ENCODE results near the gene PGAP6.
"Not testable (repeated sequence)": the region's sequence is repeated elsewhere in the genome, so short reads cannot be mapped to it uniquely, and the experiment has no call there.

Gene PGAP6

DNA sequence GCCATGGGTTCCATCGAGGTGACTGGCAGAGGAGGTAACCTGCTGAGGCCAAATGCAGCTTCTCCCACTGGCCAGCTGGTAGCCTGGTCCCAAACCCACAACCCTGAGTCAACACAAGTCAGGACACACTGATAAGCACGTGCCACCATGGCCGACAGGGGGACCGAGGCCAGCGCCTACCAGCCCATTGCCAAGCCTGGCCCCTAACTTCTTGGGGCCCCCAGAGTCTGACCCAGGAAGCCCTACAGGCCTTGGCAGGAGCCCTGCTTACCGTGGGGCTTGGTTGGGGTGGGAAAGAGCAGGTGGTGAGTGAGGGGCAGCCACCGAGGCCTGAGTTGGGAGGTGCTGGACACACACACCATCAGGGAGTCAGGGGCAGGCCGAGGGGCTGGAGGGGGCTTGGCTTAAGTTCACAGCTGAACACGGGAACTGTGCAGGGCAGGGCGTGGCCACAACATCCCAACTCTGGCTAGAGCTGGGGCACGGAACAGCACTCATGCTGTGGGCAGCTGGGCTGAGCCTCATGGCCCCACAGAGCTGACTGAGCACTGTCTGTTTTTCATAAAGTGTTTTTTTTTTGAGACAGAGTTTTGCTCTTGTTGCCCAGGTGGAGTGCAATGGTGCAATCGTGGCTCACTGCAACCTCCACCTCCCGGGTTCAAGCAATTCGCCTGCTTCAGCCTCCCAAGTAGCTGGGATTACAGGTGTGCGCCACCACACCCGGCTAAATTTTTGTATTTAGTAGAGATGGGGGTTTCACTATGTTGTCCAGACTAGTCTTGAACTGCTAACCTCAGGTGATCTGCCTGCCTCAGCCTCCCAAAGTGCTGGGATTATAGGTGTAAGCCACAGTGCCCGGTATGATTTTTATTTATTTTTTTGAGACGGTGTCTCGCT is 16.9 kb downstream of the PGAP6 start:
- H3K9me3 ChIP-seq (ENCODE audit: control insufficient read depth, low read length) = no peaks in the 10 kb centered on the region
- peaks cover 20% of the 10 kb centered on the region for H3K4me1 ChIP-seq (ENCODE audit: control insufficient read depth, insufficient read depth, low read length)
- no peak overlapping the region for H3K4me3 ChIP-seq (ENCODE audit: low read length)
- no peak overlapping the region for H3K9ac ChIP-seq (ENCODE audit: low read length)
- peaks cover 24% of the 10 kb centered on the region for H3K27me3 ChIP-seq (ENCODE audit: control insufficient read depth, insufficient read depth, low read length)
- H3K36me3 ChIP-seq (ENCODE audit: control insufficient read depth, insufficient read depth, low read length) = peaks cover 11% of the 10 kb centered on the region

DNA sequence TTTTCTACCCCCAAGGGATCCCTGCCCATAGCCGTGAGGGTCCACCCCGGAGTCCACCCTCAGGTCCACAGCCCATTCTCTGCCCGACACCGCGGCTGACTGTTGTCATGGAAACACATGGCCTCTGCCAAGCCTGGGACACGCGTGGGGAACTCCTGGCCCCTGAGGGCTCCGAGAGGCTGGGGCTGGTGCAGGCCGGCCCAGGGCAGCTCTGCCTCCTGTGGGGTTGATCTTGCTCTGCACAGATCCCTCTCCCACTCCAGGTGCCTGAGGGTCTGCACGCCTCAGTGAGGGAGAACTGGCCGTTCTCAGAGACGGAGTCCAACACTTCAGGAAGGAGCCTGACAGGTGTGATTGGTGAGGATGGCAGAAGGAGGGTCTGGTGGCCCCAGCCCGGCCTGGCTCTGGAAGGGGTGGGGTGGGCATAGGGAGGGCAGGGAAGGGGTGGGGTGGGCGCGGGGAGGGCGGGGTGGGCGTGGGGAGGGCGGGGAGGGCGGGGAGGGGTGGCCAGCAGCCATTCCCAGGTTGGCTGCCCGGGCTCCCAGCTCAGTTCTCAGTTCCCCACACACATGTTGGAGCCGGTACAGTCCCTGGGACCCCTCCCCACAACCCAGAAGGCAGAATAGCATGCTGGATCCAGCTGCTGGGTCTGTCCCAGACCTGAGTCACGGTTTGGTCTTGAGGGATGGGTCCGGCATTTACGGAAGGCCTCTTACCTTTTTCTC is 17.9 kb downstream of the PGAP6 start:
- Histone ChIP-seq H3K36me3 (ENCODE audit: control insufficient read depth, insufficient read depth, low read length) (peaks cover 7% of the 10 kb centered on the region), H3K4me3 (ENCODE audit: low read length) (no peak overlapping the region), H3K9ac (ENCODE audit: low read length) (no peak overlapping the region), H3K27me3 (ENCODE audit: control insufficient read depth, insufficient read depth, low read length) (peaks cover 24% of the 10 kb centered on the region), H3K9me3 (ENCODE audit: control insufficient read depth, low read length) (no peaks in the 10 kb centered on the region), H3K4me1 (ENCODE audit: control insufficient read depth, insufficient read depth, low read length) (peaks cover 13% of the 10 kb centered on the region)

DNA sequence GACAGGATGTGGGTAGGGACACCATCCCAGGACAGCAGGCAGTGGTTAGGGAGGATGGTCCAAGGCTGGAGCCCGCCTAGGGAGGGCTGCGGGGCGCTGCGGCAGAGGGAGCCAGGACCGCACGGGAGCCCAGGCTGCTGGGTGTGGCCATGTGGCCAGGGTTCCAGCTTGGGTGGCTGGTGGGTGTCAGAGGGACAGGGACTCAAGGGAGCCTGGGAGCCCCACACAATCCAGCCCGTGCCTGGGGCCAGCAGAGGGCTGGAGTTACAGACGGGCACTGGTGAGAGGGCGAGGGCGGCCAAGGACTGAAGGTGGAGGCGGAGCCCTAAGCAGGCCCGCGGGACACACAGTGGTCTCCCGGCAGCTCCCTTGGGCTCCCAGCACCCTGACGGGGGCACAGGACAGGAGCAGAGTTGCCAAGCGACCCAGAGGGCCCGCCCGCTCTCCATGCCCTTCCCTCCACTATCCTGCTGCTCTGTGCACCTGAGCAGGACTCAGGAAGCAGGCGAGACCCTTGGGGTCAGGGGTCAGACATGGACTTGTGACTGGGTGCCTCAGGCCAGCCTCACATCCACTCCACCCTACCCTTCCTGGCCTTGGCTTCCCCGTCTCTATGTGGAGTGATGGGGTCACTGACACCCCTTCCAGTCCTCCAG is 18.5 kb downstream of the PGAP6 start:
- H3K4me3 ChIP-seq (ENCODE audit: low read length) = no peak overlapping the region
- no peak overlapping the region for H3K9ac ChIP-seq (ENCODE audit: low read length)
- H3K4me1 ChIP-seq (ENCODE audit: control insufficient read depth, insufficient read depth, low read length) = peaks cover 13% of the 10 kb centered on the region
- H3K36me3 ChIP-seq (ENCODE audit: control insufficient read depth, insufficient read depth, low read length) = no peaks in the 10 kb centered on the region
- peaks cover 24% of the 10 kb centered on the region for H3K27me3 ChIP-seq (ENCODE audit: control insufficient read depth, insufficient read depth, low read length)
- no peaks in the 10 kb centered on the region for H3K9me3 ChIP-seq (ENCODE audit: control insufficient read depth, low read length)

GRCh38 chr16:362702-362999 is 19.1 kb downstream of the PGAP6 start:
- H3K36me3 ChIP-seq (ENCODE audit: control insufficient read depth, insufficient read depth, low read length); H3K9me3 ChIP-seq (ENCODE audit: control insufficient read depth, low read length); H3K4me3 ChIP-seq (ENCODE audit: low read length); H3K9ac ChIP-seq (ENCODE audit: low read length): not testable (repeated sequence)
- peaks cover 13% of the 10 kb centered on the region for H3K4me1 ChIP-seq (ENCODE audit: control insufficient read depth, insufficient read depth, low read length)
- peaks cover 24% of the 10 kb centered on the region for H3K27me3 ChIP-seq (ENCODE audit: control insufficient read depth, insufficient read depth, low read length)

GRCh38 chr16:361872-362701 is 19.7 kb downstream of the PGAP6 start:
- Histone ChIP-seq H3K4me3 (ENCODE audit: low read length) (no peak overlapping the region), H3K4me1 (ENCODE audit: control insufficient read depth, insufficient read depth, low read length) (peaks cover 13% of the 10 kb centered on the region), H3K9ac (ENCODE audit: low read length) (no peak overlapping the region), H3K36me3 (ENCODE audit: control insufficient read depth, insufficient read depth, low read length) (no peaks in the 10 kb centered on the region), H3K9me3 (ENCODE audit: control insufficient read depth, low read length) (no peaks in the 10 kb centered on the region), H3K27me3 (ENCODE audit: control insufficient read depth, insufficient read depth, low read length) (peaks cover 24% of the 10 kb centered on the region)

GRCh38 chr16:361341-361871 is 20.4 kb downstream of the PGAP6 start:
- Histone ChIP-seq H3K9me3 (ENCODE audit: control insufficient read depth, low read length) (no peaks in the 10 kb centered on the region), H3K9ac (ENCODE audit: low read length) (no peak overlapping the region), H3K27me3 (ENCODE audit: control insufficient read depth, insufficient read depth, low read length) (peaks cover 24% of the 10 kb centered on the region), H3K4me3 (ENCODE audit: low read length) (no peak overlapping the region), H3K4me1 (ENCODE audit: control insufficient read depth, insufficient read depth, low read length) (peaks cover 13% of the 10 kb centered on the region), H3K36me3 (ENCODE audit: control insufficient read depth, insufficient read depth, low read length) (no peaks in the 10 kb centered on the region)

DNA sequence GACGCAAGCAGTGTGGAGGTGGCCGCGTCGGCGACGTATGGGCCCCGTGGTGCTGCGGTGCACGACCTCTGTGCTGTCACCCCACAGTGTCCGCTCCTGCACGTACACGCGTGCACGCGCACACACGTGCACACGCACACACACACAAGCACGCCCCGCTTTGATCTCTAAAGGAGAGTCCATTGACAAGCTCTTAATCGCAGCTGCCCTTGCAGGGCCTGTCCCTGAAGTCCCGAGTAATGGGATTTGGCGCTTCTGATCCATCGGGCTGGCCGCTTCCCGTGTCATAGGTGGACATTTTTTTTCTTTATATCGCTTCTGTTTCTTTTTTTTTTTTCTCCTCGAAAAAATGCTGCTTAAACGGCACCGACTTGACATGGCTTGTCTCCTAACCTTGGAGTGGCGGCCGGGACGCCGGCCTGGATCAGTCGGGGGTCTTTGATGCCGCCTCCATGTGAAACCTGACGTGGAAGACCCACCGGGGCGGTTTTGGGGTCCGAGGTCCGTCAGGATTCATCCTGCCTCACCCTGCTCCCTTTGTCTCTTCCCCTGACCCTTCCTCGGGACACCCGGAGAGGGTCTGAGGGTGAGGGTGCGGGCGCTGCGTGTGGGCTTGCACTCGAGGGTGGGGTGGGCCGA is 21.0 kb downstream of the PGAP6 start:
- H3K4me3 ChIP-seq (ENCODE audit: low read length) = no peak overlapping the region
- peaks cover 24% of the 10 kb centered on the region for H3K27me3 ChIP-seq (ENCODE audit: control insufficient read depth, insufficient read depth, low read length)
- H3K36me3 ChIP-seq (ENCODE audit: control insufficient read depth, insufficient read depth, low read length) = no peaks in the 10 kb centered on the region
- peaks cover 13% of the 10 kb centered on the region for H3K4me1 ChIP-seq (ENCODE audit: control insufficient read depth, insufficient read depth, low read length)
- H3K9ac ChIP-seq (ENCODE audit: low read length) = no peak overlapping the region
- no peaks in the 10 kb centered on the region for H3K9me3 ChIP-seq (ENCODE audit: control insufficient read depth, low read length)

- H3K9me3 ChIP-seq (ENCODE audit: control insufficient read depth, low read length) = no peaks in the 10 kb centered on the region
- no peaks in the 10 kb centered on the region for H3K36me3 ChIP-seq (ENCODE audit: control insufficient read depth, insufficient read depth, low read length)
- H3K4me3 ChIP-seq (ENCODE audit: low read length) = no peak overlapping the region
- peaks cover 24% of the 10 kb centered on the region for H3K27me3 ChIP-seq (ENCODE audit: control insufficient read depth, insufficient read depth, low read length)
- no peak overlapping the region for H3K9ac ChIP-seq (ENCODE audit: low read length)
- peaks cover 13% of the 10 kb centered on the region for H3K4me1 ChIP-seq (ENCODE audit: control insufficient read depth, insufficient read depth, low read length)
Measured at GRCh38 chr16:359871-360697, 21.7 kb downstream of the PGAP6 start.

GRCh38 chr16:359067-359763 is 22.6 kb downstream of the PGAP6 start:
- Histone ChIP-seq H3K4me1 (ENCODE audit: control insufficient read depth, insufficient read depth, low read length) (peaks cover 7% of the 10 kb centered on the region), H3K9me3 (ENCODE audit: control insufficient read depth, low read length) (no peaks in the 10 kb centered on the region), H3K36me3 (ENCODE audit: control insufficient read depth, insufficient read depth, low read length) (no peaks in the 10 kb centered on the region), H3K4me3 (ENCODE audit: low read length) (no peak overlapping the region), H3K9ac (ENCODE audit: low read length) (no peak overlapping the region), H3K27me3 (ENCODE audit: control insufficient read depth, insufficient read depth, low read length) (peaks cover 16% of the 10 kb centered on the region)

- no peak overlapping the region for H3K4me3 ChIP-seq (ENCODE audit: low read length)
- H3K27me3 ChIP-seq (ENCODE audit: control insufficient read depth, insufficient read depth, low read length) = peaks cover 2% of the 10 kb centered on the region
- no peaks in the 10 kb centered on the region for H3K36me3 ChIP-seq (ENCODE audit: control insufficient read depth, insufficient read depth, low read length)
- H3K4me1 ChIP-seq (ENCODE audit: control insufficient read depth, insufficient read depth, low read length) = peaks cover 5% of the 10 kb centered on the region
- H3K9me3 ChIP-seq (ENCODE audit: control insufficient read depth, low read length) = no peaks in the 10 kb centered on the region
- H3K9ac ChIP-seq (ENCODE audit: low read length) = no peak overlapping the region
Measured at GRCh38 chr16:356741-357140, 25.0 kb downstream of the PGAP6 start.
